ENCODE data around the gene KLRK1.
"Not testable (repeated sequence)": the region's sequence is repeated elsewhere in the genome, so short reads cannot be mapped to it uniquely, and the experiment has no call there.

Gene KLRK1

DNA sequence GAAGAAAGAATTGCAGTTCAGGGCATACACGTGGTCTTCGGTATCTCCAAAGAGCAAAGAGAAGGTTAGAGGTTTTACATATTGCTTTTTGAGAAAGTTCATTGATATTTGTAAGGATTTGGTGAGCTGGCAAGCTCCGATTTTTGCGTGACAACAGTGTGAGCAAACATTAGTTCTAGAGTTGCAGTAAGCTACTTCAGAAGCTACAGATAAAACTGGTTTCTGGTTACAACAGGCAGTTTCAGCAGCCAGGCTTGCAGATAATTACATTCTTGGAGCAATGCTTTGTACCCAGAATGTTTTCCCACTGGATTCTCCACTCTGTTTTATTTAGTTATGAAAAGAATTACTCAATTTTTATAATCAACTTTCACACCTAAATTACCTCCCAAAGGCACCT is 28.2 kb downstream of the KLRK1 start:
- Mint-ChIP-seq H3K4me3 (peak overlapping the region; percentile 61), H3K27ac (no peak overlapping the region), H3K9me3 (ENCODE audit: low read depth) (peaks cover 4% of the 10 kb centered on the region), H3K4me1 (ENCODE audit: low read depth) (peaks cover 11% of the 10 kb centered on the region), H3K27me3 (no peaks in the 10 kb centered on the region), H3K36me3 (peaks cover 16% of the 10 kb centered on the region)

DNA sequence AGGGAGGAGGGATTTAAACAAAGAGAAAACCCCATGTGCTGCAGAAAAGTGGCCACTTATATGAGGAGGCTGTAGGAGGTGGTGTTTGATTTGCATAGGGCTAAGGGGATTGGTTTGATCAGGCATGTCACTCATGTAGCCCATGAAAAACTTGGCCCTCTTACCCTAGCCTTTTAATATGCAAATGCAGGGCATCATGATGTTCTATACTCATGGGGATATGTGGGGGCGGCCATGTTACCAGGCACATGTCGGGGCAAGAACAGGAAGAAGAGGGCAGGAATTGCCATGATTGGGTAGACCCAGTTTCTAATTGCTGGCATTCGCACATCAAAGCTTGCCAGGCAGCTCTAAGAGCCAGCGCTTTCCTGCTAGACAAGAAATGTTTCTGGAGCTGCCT is 28.8 kb downstream of the KLRK1 start:
- Mint-ChIP-seq H3K27me3 (no peaks in the 10 kb centered on the region), H3K4me1 (ENCODE audit: low read depth) (peaks cover 11% of the 10 kb centered on the region), H3K9me3 (ENCODE audit: low read depth) (peaks cover 4% of the 10 kb centered on the region), H3K4me3 (peak overlapping the region; percentile 61), H3K27ac (no peak overlapping the region), H3K36me3 (peaks cover 16% of the 10 kb centered on the region)

DNA sequence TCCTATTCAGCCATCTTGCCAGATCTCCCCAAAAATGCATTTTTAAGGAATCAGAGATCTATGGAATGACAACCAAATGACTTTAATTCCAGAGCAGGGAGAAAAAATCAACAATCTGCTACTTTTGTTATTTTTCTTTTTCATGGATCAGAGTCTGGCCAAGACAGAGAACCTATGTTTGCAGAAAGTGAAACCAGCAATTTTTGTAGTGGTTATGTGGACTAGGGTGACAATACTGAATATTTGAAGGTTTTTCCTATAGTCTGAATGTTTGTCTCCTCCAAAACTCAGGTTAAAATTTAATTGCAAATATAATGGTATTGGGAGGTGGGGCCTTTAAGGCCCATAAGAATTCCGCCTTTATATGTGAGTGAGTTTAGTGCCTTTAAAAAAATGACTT is 30.9 kb downstream of the KLRK1 start:
- peak overlapping the region; percentile 35 for H3K4me3 Mint-ChIP-seq
- H3K27ac Mint-ChIP-seq: peak overlapping the region; percentile 58
- no peaks in the 10 kb centered on the region for H3K27me3 Mint-ChIP-seq
- H3K36me3 Mint-ChIP-seq: peaks cover 19% of the 10 kb centered on the region
- peaks cover 11% of the 10 kb centered on the region for H3K4me1 Mint-ChIP-seq (ENCODE audit: low read depth)
- H3K9me3 Mint-ChIP-seq (ENCODE audit: low read depth): peaks cover 4% of the 10 kb centered on the region

DNA sequence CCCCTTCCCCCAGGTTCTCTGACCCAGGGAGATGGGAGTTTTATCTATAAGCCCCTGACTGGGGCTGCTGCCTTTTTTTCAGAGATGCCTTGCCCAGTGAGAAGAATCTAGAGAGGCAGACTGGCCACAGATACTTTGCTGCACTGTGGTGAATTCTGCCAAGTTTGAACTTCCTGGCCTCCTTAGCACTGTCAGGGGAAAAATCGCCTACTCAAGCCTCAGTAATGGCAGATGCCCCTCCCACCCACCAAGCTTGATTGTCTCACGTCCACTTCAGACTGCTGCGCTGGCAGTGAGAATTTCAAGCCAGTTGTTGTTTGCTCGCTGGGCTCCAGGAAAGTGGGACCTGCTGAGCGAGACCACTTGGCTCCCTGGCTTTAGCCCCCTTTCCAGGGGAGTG is 31.7 kb downstream of the KLRK1 start:
- Mint-ChIP-seq H3K36me3 (peaks cover 19% of the 10 kb centered on the region), H3K9me3 (ENCODE audit: low read depth) (peaks cover 4% of the 10 kb centered on the region), H3K4me1 (ENCODE audit: low read depth) (peaks cover 11% of the 10 kb centered on the region), H3K27ac (no peak overlapping the region), H3K4me3 (no peak overlapping the region), H3K27me3 (no peaks in the 10 kb centered on the region)

DNA sequence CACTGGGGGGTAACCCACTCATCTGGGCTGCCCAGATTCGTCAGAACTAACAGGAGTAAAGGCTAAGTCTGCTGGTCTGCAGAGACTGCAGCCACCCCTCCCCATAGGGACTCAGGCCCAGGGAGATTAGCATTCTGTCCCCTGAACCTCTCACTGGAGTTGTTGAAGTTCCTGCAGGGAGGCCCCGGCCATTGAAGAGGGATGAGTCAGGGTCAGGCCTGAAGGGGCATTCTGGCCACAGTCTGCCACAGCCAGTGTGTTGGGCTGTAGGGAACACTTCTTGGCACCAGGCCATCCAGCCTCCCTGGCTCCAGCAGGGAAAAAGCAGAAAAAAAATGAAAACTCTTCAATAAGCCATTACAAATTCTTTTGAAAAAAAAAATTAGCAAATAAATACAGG is 35.3 kb downstream of the KLRK1 start:
- Mint-ChIP-seq H3K27me3 (no peaks in the 10 kb centered on the region), H3K27ac (no peak overlapping the region), H3K9me3 (ENCODE audit: low read depth) (peaks cover 7% of the 10 kb centered on the region), H3K36me3 (peaks cover 17% of the 10 kb centered on the region), H3K4me3 (no peak overlapping the region), H3K4me1 (ENCODE audit: low read depth) (peaks cover 10% of the 10 kb centered on the region)

GRCh38 chr12:10354071-10354470 is 35.8 kb downstream of the KLRK1 start:
- Mint-ChIP-seq H3K27me3 (no peaks in the 10 kb centered on the region), H3K36me3 (peaks cover 14% of the 10 kb centered on the region), H3K27ac (no peak overlapping the region), H3K4me1 (ENCODE audit: low read depth) (peaks cover 6% of the 10 kb centered on the region), H3K9me3 (ENCODE audit: low read depth) (peaks cover 7% of the 10 kb centered on the region), H3K4me3 (no peak overlapping the region)

- not testable (repeated sequence) for H3K4me1 Mint-ChIP-seq (ENCODE audit: low read depth); H3K27me3 Mint-ChIP-seq; H3K27ac Mint-ChIP-seq; H3K4me3 Mint-ChIP-seq
- H3K36me3 Mint-ChIP-seq: peaks cover 11% of the 10 kb centered on the region
- peaks cover 12% of the 10 kb centered on the region for H3K9me3 Mint-ChIP-seq (ENCODE audit: low read depth)
These were observed 38.4 kb downstream of the KLRK1 start for GRCh38 chr12:10351457-10351856.

DNA sequence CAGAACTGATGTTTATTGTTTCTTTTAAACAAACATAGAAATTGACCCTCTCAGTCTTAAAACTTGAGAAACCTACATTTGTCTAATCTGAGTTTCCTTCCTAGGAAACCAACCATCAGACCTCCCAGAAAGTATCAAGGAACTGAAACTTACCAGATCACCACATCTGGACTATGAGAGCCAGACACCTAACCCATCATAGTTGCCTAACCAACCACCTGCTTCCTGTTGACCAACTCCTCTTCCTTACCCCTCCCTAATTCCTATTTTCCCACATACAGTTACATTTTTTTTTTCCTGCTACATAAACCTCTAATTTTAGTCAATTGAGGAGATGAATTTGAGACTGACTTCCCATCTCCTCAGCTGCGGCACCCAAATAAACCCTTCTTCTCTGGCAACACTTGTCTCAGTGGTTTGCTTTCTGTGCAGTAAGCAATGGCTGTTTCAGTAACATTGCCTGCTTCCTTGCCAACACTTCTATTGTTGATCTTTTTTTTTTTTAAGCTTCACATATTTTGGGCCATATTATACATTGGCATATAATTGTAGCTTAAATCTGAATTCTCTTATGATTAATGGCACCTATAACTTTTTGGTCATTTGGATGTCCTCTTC is 47.8 kb downstream of the KLRK1 start:
- Mint-ChIP-seq H3K36me3 (peaks cover 9% of the 10 kb centered on the region), H3K27me3 (no peaks in the 10 kb centered on the region), H3K4me3 (no peak overlapping the region), H3K27ac (no peak overlapping the region), H3K9me3 (ENCODE audit: low read depth) (peaks cover 6% of the 10 kb centered on the region), H3K4me1 (ENCODE audit: low read depth) (peaks cover 7% of the 10 kb centered on the region)

DNA sequence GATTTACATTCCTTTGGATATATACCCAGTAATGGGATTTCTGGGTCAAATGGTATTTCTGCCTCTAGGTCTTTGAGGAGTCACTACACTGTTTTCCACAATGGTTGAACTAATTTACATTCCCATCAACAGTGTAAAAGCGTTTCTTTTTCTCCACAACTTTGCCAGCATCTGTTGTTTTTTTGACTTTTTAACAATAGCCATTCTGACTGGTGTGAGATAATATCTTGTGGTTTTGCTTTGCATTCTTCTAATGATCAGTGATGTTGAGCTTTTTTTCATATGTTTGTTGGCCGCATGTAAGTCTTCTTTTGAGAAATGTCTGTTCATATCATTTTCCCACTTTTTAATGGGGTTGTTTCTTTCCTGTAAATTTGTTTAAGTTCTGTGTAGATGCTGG is 48.9 kb downstream of the KLRK1 start:
- H3K4me1 Mint-ChIP-seq (ENCODE audit: low read depth); H3K9me3 Mint-ChIP-seq (ENCODE audit: low read depth); H3K36me3 Mint-ChIP-seq; H3K4me3 Mint-ChIP-seq; H3K27ac Mint-ChIP-seq; H3K27me3 Mint-ChIP-seq: not testable (repeated sequence)

DNA sequence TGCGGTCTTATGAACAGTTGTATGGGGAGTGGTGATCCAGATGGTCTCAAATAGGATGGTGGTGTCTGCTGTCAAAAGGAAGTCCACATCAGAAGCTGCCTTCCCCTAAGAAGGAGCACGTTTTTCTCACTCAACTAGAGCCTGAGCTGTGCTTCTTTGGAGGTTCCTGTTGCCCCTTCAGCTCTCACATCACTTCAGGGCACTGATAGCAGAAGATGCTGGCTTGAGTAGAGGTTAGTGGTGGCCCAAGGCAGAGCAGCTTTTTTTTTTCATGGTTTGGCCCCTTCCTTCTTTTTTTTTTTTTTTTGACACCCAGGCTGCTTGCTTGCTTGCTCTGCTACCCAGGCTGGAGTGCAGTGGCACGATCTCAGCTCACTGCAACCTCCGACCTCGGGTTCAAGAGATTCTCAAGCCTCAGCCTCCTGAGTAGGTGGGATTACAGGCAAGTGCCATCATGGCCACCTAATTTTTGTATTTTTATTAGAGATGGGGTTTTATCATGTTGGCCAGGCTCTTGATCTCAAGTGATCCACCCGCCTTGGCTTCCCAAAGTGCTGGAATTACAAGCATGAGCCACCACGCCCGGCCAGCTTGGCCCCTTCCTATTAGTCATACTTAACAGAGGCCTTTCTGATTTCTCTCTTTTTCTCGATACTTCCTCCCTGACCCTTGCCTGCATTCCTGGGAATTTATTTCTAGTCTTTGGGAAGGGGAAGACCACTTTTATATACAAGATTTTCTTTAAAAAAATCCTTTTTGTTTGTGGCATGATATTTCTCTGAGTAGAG is 50.6 kb downstream of the KLRK1 start:
- Mint-ChIP-seq H3K36me3 (peaks cover 9% of the 10 kb centered on the region), H3K27ac (no peak overlapping the region), H3K9me3 (ENCODE audit: low read depth) (peaks cover 6% of the 10 kb centered on the region), H3K27me3 (no peaks in the 10 kb centered on the region), H3K4me1 (ENCODE audit: low read depth) (peaks cover 7% of the 10 kb centered on the region), H3K4me3 (no peak overlapping the region)

DNA sequence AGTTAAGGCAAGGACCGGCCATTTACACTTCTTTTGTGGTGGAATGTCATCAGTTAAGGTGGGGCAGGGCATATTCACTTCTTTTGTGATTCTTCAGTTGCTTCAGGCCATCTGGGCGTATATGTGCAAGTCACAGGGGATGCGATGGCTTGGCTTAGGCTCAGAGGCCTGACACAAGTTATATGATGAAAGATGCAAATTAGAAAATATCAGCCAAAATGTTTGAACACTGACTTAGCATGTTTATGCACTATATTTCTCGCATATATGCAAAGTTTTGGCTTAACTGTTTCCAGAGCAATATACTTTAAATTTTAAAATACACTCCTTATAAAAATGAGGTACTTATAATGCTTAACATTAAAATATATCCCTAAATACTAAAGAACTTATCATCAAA is 51.4 kb downstream of the KLRK1 start:
- H3K4me3 Mint-ChIP-seq; H3K36me3 Mint-ChIP-seq; H3K4me1 Mint-ChIP-seq (ENCODE audit: low read depth); H3K9me3 Mint-ChIP-seq (ENCODE audit: low read depth); H3K27me3 Mint-ChIP-seq; H3K27ac Mint-ChIP-seq: not testable (repeated sequence)

- not testable (repeated sequence) for H3K9me3 Mint-ChIP-seq (ENCODE audit: low read depth); H3K27me3 Mint-ChIP-seq; H3K4me3 Mint-ChIP-seq; H3K4me1 Mint-ChIP-seq (ENCODE audit: low read depth); H3K36me3 Mint-ChIP-seq; H3K27ac Mint-ChIP-seq
These were observed 53.6 kb downstream of the KLRK1 start for GRCh38 chr12:10336196-10336595.

DNA sequence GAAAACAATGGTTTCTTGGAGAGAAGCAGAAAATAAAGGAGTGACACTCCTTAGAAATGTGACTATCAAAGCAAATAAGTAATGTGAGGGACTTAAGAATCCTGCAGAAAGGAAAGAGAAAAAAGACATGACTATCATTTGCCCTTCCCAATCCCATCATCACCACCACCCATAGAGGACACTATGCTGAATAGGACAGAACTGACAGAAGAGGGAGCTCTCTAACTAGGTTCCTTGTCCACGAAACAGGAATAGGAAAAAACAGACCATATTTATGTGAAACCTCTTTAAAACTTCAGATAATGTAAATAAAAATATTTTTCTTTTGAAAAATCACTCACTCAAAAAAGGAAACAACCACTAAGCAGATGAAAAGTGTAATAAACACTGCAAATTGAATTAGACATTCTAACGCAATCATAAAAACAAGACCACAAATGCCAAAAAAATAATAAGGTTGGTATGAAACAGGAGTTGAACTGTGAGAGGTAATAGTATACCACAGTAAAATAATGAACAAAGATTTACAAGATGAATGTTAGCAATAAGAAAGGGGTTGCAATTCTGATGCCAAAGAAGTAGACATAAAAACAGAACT is 58.1 kb downstream of the KLRK1 start:
- Mint-ChIP-seq H3K4me3 (no peak overlapping the region), H3K27ac (peak overlapping the region; percentile 2), H3K4me1 (ENCODE audit: low read depth) (peaks cover 14% of the 10 kb centered on the region), H3K27me3 (no peaks in the 10 kb centered on the region), H3K9me3 (ENCODE audit: low read depth) (peaks cover 11% of the 10 kb centered on the region), H3K36me3 (peaks cover 9% of the 10 kb centered on the region)

GRCh38 chr12:10328691-10329090 is 61.1 kb downstream of the KLRK1 start:
- not testable (repeated sequence) for H3K36me3 Mint-ChIP-seq, H3K27me3 Mint-ChIP-seq, H3K4me3 Mint-ChIP-seq
- peaks cover 15% of the 10 kb centered on the region for H3K4me1 Mint-ChIP-seq (ENCODE audit: low read depth)
- peak overlapping the region; percentile 47 for H3K27ac Mint-ChIP-seq
- peaks cover 11% of the 10 kb centered on the region for H3K9me3 Mint-ChIP-seq (ENCODE audit: low read depth)

Data from activated naive CD8-positive, alpha-beta T cell (primary cell).